GM18861 (cell line): ENCODE measurements around the gene PCGF3.
"Not testable (repeated sequence)": the region's sequence is repeated elsewhere in the genome, so short reads cannot be mapped to it uniquely, and the experiment has no call there.

Experiments
- ATAC-seq: cut with Tn5 transposase; IDR thresholded peaks from one replicate; pipeline ENCODE4 v1.9.1; 2021; ENCODE audit not compliant: unreplicated experiment

Gene PCGF3

GRCh38 chr4:762211-763190, 56.9 kb downstream of the PCGF3 start:
- ATAC-seq: no peak

GRCh38 chr4:763191-763810, 57.7 kb downstream of the PCGF3 start:
- no peak for ATAC-seq

GRCh38 chr4:763922-764321, 58.3 kb downstream of the PCGF3 start:
- no peak for ATAC-seq

GRCh38 chr4:764405-765169, 59.0 kb downstream of the PCGF3 start:
- no peak for ATAC-seq

GRCh38 chr4:766152-766515, 60.5 kb downstream of the PCGF3 start:
- no peak for ATAC-seq

- no peak for ATAC-seq
Measured at GRCh38 chr4:766559-767283, 61.1 kb downstream of the PCGF3 start.

GRCh38 chr4:768076-768475, 62.4 kb downstream of the PCGF3 start:
- no peak for ATAC-seq

GRCh38 chr4:768995-769394, 63.4 kb downstream of the PCGF3 start:
- ATAC-seq: no peak

GRCh38 chr4:769511-769910, 63.9 kb downstream of the PCGF3 start:
- ATAC-seq: no peak

- ATAC-seq: no peak
Measured at GRCh38 chr4:770022-770421, 64.4 kb downstream of the PCGF3 start.

- no peak for ATAC-seq
Measured at GRCh38 chr4:771464-771863, 65.8 kb downstream of the PCGF3 start.

- no peak for ATAC-seq
Measured at GRCh38 chr4:772118-772517, 66.5 kb downstream of the PCGF3 start.

- no peak for ATAC-seq
Measured at GRCh38 chr4:772776-773175, 67.1 kb downstream of the PCGF3 start.

GRCh38 chr4:773214-773613, 67.6 kb downstream of the PCGF3 start:
- ATAC-seq: no peak

GRCh38 chr4:774419-775092, 68.9 kb downstream of the PCGF3 start:
- ATAC-seq: not testable (repeated sequence)

GRCh38 chr4:775485-775884, 69.9 kb downstream of the PCGF3 start:
- ATAC-seq: not testable (repeated sequence)

- no peak for ATAC-seq
Measured at GRCh38 chr4:776743-777441, 71.3 kb downstream of the PCGF3 start.

- ATAC-seq: no peak
Measured at GRCh38 chr4:777520-778262, 72.1 kb downstream of the PCGF3 start.

- no peak for ATAC-seq
Measured at GRCh38 chr4:779555-779954, 73.9 kb downstream of the PCGF3 start.
